SK-N-SH (cell line): Measurements from ENCODE around the gene MGME1. TPM values are rescaled to one million over a fixed set of nuclear protein-coding genes. Genes with fewer than 3 reads are reported as not detected.

Experiments
- CTCF ChIA-PET: fragments of 300-600, 350-600 bp; formaldehyde crosslinking; extraction: SDS; loops from one replicate; lab custom pipeline; 2021; lab: Yijun Ruan, JAX
- POLR2A ChIA-PET: fragments of 350-600 bp; sonication (Branson Sonifier 250); formaldehyde crosslinking; extraction: SDS; loops from one replicate; lab custom pipeline; 2020; ENCODE audit warnings: antibody characterized with exemption, inconsistent platforms; lab: Yijun Ruan, JAX
- DNase-seq: peaks from one replicate; pipeline ENCODE4 v3.0.0; 2012
- H2AFZ ChIP-seq: fragments of 200-600 bp; sonication (generic); 2 replicates; pipeline ENCODE4 v1.8.1; 2016; ENCODE audit warnings: antibody characterized with exemption, mild to moderate bottlenecking, low read depth
- H3F3A ChIP-seq: fragments of 200-600 bp; sonication (generic); replicated peaks from 2 replicates; pipeline ENCODE3; 2016; ENCODE audit warnings: antibody characterized with exemption, mild to moderate bottlenecking; ENCODE audit not compliant: insufficient read depth
- H3K27ac ChIP-seq, 2 experiments: fragments of 200-500 bp in 1 of 2; fragments of 200-600 bp in 1 of 2; sonication (Bioruptor generic) in 1 of 2; sonication (generic), shearing (Covaris generic) in 1 of 2; 2 replicates each; pipeline versions ENCODE4 v1.5.1 to v1.6.1; 2014 to 2016; ENCODE audit warnings: low read depth in 2 of 2, inconsistent platforms in 1 of 2, low read length in 1 of 2, mild to moderate bottlenecking in 1 of 2, mixed read lengths in 1 of 2
- H3K27me3 ChIP-seq: fragments of 200-600 bp; sonication (generic), shearing (Covaris generic); 2 replicates; pipeline ENCODE4 v1.6.1; 2016; ENCODE audit warnings: mixed run types; ENCODE audit not compliant: insufficient read depth
- H3K36me3 ChIP-seq, 2 experiments: fragments of 200-500 bp in 1 of 2; fragments of 200-600 bp in 1 of 2; sonication (Bioruptor generic) in 1 of 2; sonication (generic) in 1 of 2; replicated peaks in 1 of 2; 2 replicates each; pipeline versions ENCODE3 to v1.5.1; 2014 to 2016; ENCODE audit warnings: low read length in 1 of 2, mild to moderate bottlenecking in 1 of 2; ENCODE audit not compliant: insufficient read depth in 2 of 2, control insufficient read depth in 1 of 2
- H3K4me1 ChIP-seq, 2 experiments: fragments of 200-500 bp in 1 of 2; fragments of 200-600 bp in 1 of 2; sonication (Bioruptor generic) in 1 of 2; sonication (generic), shearing (Covaris generic) in 1 of 2; 2 replicates each; pipeline versions ENCODE4 v1.5.1 to v1.6.1; 2014 to 2016; ENCODE audit warnings: low read depth in 1 of 2, low read length in 1 of 2, mixed run types in 1 of 2; ENCODE audit not compliant: insufficient read depth in 2 of 2, control insufficient read depth in 1 of 2
- H3K4me2 ChIP-seq: fragments of 200-600 bp; sonication (generic), shearing (Covaris generic); 2 replicates; pipeline ENCODE4 v1.6.1; 2017; ENCODE audit warnings: mixed run types
- H3K4me3 ChIP-seq, 2 experiments: fragments of 200-500 bp in 1 of 2; fragments of 200-600 bp in 1 of 2; sonication (Bioruptor generic) in 1 of 2; sonication (generic), shearing (Covaris generic) in 1 of 2; 2 replicates each; pipeline versions ENCODE4 v1.5.1 to v1.8.1; 2014 to 2016; ENCODE audit warnings: low read depth in 2 of 2, inconsistent platforms in 1 of 2, low read length in 1 of 2, mild to moderate bottlenecking in 1 of 2, mixed read lengths in 1 of 2, moderate library complexity in 1 of 2
- H3K79me2 ChIP-seq: fragments of 200-600 bp; sonication (generic); 2 replicates; pipeline ENCODE4 v1.8.1; 2017; ENCODE audit warnings: mild to moderate bottlenecking; ENCODE audit not compliant: insufficient read depth
- H3K9ac ChIP-seq: fragments of 200-600 bp; sonication (generic); 2 replicates; pipeline ENCODE4 v1.6.1; 2017; ENCODE audit warnings: mixed run types
- H3K9me2 ChIP-seq: fragments of 200-600 bp; sonication (generic); 2 replicates; pipeline ENCODE4 v1.6.1; 2017; ENCODE audit warnings: mixed run types
- H3K9me3 ChIP-seq: fragments of 200-600 bp; sonication (generic); 2 replicates; pipeline ENCODE4 v1.6.1; 2017; ENCODE audit warnings: mixed run types, mild to moderate bottlenecking, moderate library complexity
- H4K20me1 ChIP-seq: fragments of 200-600 bp; sonication (generic); 2 replicates; pipeline ENCODE4 v1.6.1; 2017; ENCODE audit warnings: mild to moderate bottlenecking, mixed run types; ENCODE audit not compliant: insufficient read depth
- CHD2 ChIP-seq: fragments of 150-350 bp; IDR thresholded peaks from 2 replicates; pipeline ENCODE4 v1.6.1; 2018; ENCODE audit warnings: low read length; ENCODE audit not compliant: partially characterized antibody
- EP300 ChIP-seq, 2 experiments: IDR thresholded peaks; 2 replicates each; pipeline versions ENCODE4 v1.4.0 to v1.6.1; 2012; ENCODE audit warnings: borderline replicate concordance in 1 of 2, low read depth in 1 of 2, low read length in 1 of 2
- EZH2phosphoT487 ChIP-seq: fragments of 200-600 bp; sonication (generic); IDR thresholded peaks from 2 replicates; pipeline ENCODE4 v1.6.1; 2017; ENCODE audit warnings: low read depth, mixed run types, mild to moderate bottlenecking, antibody characterized with exemption, moderate library complexity, borderline replicate concordance
- FOXM1 ChIP-seq: IDR thresholded peaks from 2 replicates; pipeline ENCODE4 v1.4.0; 2012; ENCODE audit warnings: low read depth, mild to moderate bottlenecking
- GABPA ChIP-seq: IDR thresholded peaks from 2 replicates; pipeline ENCODE4 v1.4.0; 2012; ENCODE audit warnings: low read depth, mild to moderate bottlenecking
- GATA2 ChIP-seq: sonication (generic); formaldehyde crosslinking; IDR thresholded peaks from 2 replicates; pipeline ENCODE4 v1.5.0; 2020; ENCODE audit warnings: mild to moderate bottlenecking, missing genetic modification reagents
- MEF2A ChIP-seq: IDR thresholded peaks from 2 replicates; pipeline ENCODE4 v1.4.0; 2012; ENCODE audit warnings: low read depth, borderline replicate concordance
- NFIC ChIP-seq: IDR thresholded peaks from 2 replicates; pipeline ENCODE4 v1.4.0; 2012; ENCODE audit warnings: borderline replicate concordance
- NRF1 ChIP-seq: IDR thresholded peaks from 2 replicates; pipeline ENCODE4 v1.6.1; 2012; ENCODE audit warnings: low read depth, mild to moderate bottlenecking, low read length
- POLR2AphosphoS5 ChIP-seq: IDR thresholded peaks from 2 replicates; pipeline ENCODE4 v1.6.1; 2012; ENCODE audit warnings: low read depth, low read length
- RAD21 ChIP-seq: IDR thresholded peaks from 2 replicates; pipeline ENCODE4 v1.6.1; 2012; ENCODE audit warnings: mild to moderate bottlenecking, low read length
- RCOR1 ChIP-seq: fragments of 150-350 bp; IDR thresholded peaks from 2 replicates; pipeline ENCODE4 v1.6.1; 2017; ENCODE audit warnings: antibody characterized with exemption, low read length
- RXRA ChIP-seq: IDR thresholded peaks from 2 replicates; pipeline ENCODE4 v1.4.0; 2012; ENCODE audit warnings: low read depth, mild to moderate bottlenecking, borderline replicate concordance
- SIN3A ChIP-seq: IDR thresholded peaks from 2 replicates; pipeline ENCODE4 v1.6.1; 2012; ENCODE audit warnings: low read depth, mild to moderate bottlenecking, low read length, moderate library complexity, borderline replicate concordance
- SMC3 ChIP-seq: IDR thresholded peaks from 2 replicates; pipeline ENCODE4 v1.6.1; 2012; ENCODE audit warnings: low read depth, low read length, improper control_type of control experiment
- TAF1 ChIP-seq: IDR thresholded peaks from 2 replicates; pipeline ENCODE4 v1.6.1; 2012; ENCODE audit warnings: low read depth, mild to moderate bottlenecking, low read length, moderate library complexity, borderline replicate concordance
- WGBS: methylation state at CpG from one replicate; pipeline ENCODE4 v1.1.6; 2017; ENCODE audit warnings: low lambda C conversion rate; 5-methylcytosine and 5-hydroxymethylcytosine counted together
- polyA plus RNA-seq, 3 experiments: library from polyadenylated mRNA; depleted of rRNA; stranded (reverse); fragments of >200 nt; gene quantifications; 2 replicates each; pipeline ENCODE4 v1.2.3, GENCODE V29; 2012
- TF ChIP-seq, protein P1 (sequence below): IDR thresholded peaks from 2 replicates; pipeline ENCODE4 v1.4.0; 2012; ENCODE audit warnings: low read depth
- TF ChIP-seq, protein P2 (sequence below): fragments of 200-600 bp; sonication (generic); IDR thresholded peaks from 2 replicates; pipeline ENCODE4 v1.6.1; 2017; ENCODE audit warnings: antibody characterized with exemption, mild to moderate bottlenecking, moderate library complexity
- TF ChIP-seq, protein P3 (sequence below): fragments of 150-350 bp; IDR thresholded peaks from 2 replicates; pipeline ENCODE4 v1.6.1; 2016; ENCODE audit warnings: mild to moderate bottlenecking, low read depth, low read length
- TF ChIP-seq, protein P4 (sequence below): fragments of 150-350 bp; IDR thresholded peaks from 2 replicates; pipeline ENCODE4 v1.6.1; 2017; ENCODE audit warnings: antibody characterized with exemption, low read length, low read depth, borderline replicate concordance

Gene MGME1
- polyA plus RNA-seq, 1 of the 3 experiments (the other 2 are of a cell fraction) = 7.9 TPM

DNA sequence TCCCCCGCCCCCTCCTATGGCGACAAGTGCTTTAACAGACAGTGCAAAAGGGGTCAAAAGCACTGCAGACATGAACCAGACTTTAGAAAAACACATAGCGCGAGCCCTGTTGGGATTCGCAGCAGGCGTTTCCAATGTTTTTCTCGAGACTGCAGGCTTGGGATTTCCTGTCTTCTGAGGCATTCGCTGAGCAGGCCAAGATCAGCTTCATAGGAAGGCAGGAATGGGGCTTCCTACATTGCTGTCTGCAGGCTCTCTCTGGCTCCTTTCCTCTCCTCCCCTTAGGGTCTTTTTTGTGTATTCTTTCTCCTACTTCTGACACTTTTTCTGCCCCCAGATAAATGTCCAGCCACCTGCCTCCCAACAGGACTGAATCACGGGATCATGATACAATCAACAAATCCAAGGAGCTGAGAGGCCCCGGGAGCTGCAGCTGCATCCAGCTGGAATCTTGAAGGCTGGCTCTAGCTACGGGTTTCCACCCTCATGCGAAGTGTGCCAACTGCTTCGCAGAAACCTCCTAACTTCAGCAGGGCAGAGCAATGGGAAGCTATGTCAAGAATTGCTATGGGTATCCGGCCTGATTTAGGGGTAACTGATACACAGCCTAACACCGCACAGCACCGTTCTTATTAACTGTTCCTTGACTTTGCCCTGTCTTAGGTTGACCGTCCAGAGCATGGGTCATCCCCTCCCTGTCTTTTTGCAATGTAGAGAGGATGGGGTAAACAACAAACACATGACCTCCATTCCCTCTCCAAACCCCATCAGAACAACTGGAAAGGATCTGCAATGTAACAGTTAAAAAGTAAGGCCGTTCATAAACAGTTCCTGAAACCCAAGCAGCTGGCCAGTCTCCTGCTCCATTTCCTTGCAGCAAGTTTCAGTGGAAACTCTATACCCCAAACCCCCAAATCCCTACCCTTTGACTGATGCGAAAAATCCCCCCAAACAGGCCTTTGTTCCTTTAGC, 31.8 kb upstream of the MGME1 start:
- Histone ChIP-seq H3K36me3 (peaks cover 7 to 20% of the 10 kb centered on the region in 2 experiments), H3K9ac (no peak overlapping the region), H3K4me3 (no peak overlapping the region), H4K20me1 (0 out of 2 replicates have a peak, but pooled peaks cover 3% of the 10 kb centered on the region), H3K79me2 (no peaks in the 10 kb centered on the region), H3K4me1 (peaks cover 0 to 11% of the 10 kb centered on the region in 2 experiments; a peak in 1 of 4 replicates), H3K9me3 (no peaks in the 10 kb centered on the region), H2AFZ (no peak overlapping the region), H3F3A (peaks cover 8% of the 10 kb centered on the region), H3K9me2 (no peaks in the 10 kb centered on the region), H3K27ac (no peak overlapping the region), H3K27me3 (no peaks in the 10 kb centered on the region), H3K4me2 (no peak overlapping the region)
- 75% methylated on average over 16 of the region's 19 CpGs for WGBS
- DNase-seq = no peak
- ChIA-PET POLR2A (interaction anchor here (1.3 kb wide), 1 partner anchor 22 kb away, joined by 3 read pairs; no protein-coding TSS in a partner anchor), CTCF (interaction anchor here (1.0 to 7.0 kb wide), 6 partner anchors 10 to 432 kb away, joined by 3 to 75 read pairs (median 8); partner anchors contain the start of gene RRBP1)
- TF ChIP-seq MEF2A = no peak
- TF ChIP-seq, protein P1, sequence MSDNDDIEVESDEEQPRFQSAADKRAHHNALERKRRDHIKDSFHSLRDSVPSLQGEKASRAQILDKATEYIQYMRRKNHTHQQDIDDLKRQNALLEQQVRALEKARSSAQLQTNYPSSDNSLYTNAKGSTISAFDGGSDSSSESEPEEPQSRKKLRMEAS = no peak
- TF ChIP-seq TAF1 = no peak
- TF ChIP-seq NFIC = no peak
- TF ChIP-seq RXRA = no peak
- no peak for TF ChIP-seq NRF1
- no peak for TF ChIP-seq SMC3
- no peak for TF ChIP-seq GATA2 (CRISPR knock-in tag)

DNA sequence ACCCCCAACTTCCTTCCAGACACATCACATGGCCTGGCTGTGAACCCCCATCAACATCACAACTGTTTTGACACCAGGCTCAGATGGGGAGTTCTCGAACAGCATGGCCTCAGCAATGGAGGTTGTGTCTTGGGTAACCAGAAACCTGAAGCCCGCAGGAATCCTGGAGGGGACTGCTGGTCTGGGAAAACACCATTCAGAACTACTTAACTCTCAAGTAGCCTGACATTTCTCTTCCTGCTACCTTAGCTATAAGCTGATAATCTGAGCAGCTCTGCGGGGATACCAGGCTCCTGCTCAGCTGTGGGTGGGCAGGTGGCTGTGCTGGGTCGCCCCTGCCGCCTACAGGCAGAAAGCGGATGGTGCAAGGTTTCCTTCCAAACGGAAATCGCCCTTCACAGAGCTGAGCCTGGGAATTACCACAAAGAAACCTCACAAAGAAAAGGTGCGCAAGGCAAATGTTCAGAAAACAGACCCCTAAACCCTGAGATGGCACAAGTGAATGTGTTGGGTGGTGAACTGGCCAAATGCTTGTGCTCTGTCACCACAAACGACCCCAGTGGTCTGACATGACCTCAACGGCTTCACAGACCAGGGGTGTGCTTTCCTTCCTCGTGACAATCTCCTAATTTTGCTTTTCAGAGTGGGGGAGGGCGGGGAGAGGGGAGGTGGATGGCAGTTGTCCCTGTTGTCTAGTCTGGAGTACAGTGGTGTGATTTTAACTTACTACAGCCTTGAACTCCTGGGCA, 29.8 kb upstream of the MGME1 start:
- H3K27ac ChIP-seq = no peak overlapping the region
- H2AFZ ChIP-seq = no peak overlapping the region
- H3K9me2 ChIP-seq = no peaks in the 10 kb centered on the region
- H4K20me1 ChIP-seq = peaks cover 3% of the 10 kb centered on the region; the same call in 1 of the 2 replicates
- H3K79me2 ChIP-seq = no peaks in the 10 kb centered on the region
- CTCF ChIA-PET = interaction anchor here (0.6 to 7.0 kb wide), 39 partner anchors 9 to 472 kb away, joined by 3 to 75 read pairs (median 4); partner anchors contain the start of genes MGME1, RRBP1 and SNX5
- DNase-seq = peak; percentile 80
- H3K36me3 ChIP-seq = peaks cover 24 to 40% of the 10 kb centered on the region in 2 experiments
- H3K9ac ChIP-seq = no peak overlapping the region
- no peak overlapping the region; a peak in 1 of 4 replicates for H3K4me3 ChIP-seq
- H3K27me3 ChIP-seq = no peaks in the 10 kb centered on the region
- 44% methylated on average over 12 of the region's 13 CpGs for WGBS
- POLR2A ChIA-PET = no interaction called here
- peaks cover 14% of the 10 kb centered on the region for H3F3A ChIP-seq
- no peak overlapping the region for H3K4me2 ChIP-seq
- H3K9me3 ChIP-seq = no peaks in the 10 kb centered on the region
- H3K4me1 ChIP-seq = peaks cover 0 to 11% of the 10 kb centered on the region in 2 experiments; a peak in 1 of 4 replicates
- TF ChIP-seq CHD2 (peak; percentile 8), RXRA (no peak), EP300 (IDR thresholded peaks at IDR 0.05; ENCODE audit: borderline replicate concordance in 1 of 2, low read depth in 1 of 2, low read length in 1 of 2) (no peak), SMC3 (peak; percentile 67), SIN3A (0 out of 2 replicates have a peak, but pooled peaks have one; percentile 53), GABPA (no peak), RCOR1 (0 out of 2 replicates have a peak, but pooled peaks have one; percentile 24), POLR2AphosphoS5 (peak; percentile 10; the same call in 1 of the 2 replicates), EZH2phosphoT487 (no peak), RAD21 (peak; percentile 84), FOXM1 (no peak)
- TF ChIP-seq, protein P2, sequence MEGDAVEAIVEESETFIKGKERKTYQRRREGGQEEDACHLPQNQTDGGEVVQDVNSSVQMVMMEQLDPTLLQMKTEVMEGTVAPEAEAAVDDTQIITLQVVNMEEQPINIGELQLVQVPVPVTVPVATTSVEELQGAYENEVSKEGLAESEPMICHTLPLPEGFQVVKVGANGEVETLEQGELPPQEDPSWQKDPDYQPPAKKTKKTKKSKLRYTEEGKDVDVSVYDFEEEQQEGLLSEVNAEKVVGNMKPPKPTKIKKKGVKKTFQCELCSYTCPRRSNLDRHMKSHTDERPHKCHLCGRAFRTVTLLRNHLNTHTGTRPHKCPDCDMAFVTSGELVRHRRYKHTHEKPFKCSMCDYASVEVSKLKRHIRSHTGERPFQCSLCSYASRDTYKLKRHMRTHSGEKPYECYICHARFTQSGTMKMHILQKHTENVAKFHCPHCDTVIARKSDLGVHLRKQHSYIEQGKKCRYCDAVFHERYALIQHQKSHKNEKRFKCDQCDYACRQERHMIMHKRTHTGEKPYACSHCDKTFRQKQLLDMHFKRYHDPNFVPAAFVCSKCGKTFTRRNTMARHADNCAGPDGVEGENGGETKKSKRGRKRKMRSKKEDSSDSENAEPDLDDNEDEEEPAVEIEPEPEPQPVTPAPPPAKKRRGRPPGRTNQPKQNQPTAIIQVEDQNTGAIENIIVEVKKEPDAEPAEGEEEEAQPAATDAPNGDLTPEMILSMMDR = peak; percentile 77
- TF ChIP-seq, protein P3, sequence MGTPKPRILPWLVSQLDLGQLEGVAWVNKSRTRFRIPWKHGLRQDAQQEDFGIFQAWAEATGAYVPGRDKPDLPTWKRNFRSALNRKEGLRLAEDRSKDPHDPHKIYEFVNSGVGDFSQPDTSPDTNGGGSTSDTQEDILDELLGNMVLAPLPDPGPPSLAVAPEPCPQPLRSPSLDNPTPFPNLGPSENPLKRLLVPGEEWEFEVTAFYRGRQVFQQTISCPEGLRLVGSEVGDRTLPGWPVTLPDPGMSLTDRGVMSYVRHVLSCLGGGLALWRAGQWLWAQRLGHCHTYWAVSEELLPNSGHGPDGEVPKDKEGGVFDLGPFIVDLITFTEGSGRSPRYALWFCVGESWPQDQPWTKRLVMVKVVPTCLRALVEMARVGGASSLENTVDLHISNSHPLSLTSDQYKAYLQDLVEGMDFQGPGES = no peak
- TF ChIP-seq, protein P4, sequence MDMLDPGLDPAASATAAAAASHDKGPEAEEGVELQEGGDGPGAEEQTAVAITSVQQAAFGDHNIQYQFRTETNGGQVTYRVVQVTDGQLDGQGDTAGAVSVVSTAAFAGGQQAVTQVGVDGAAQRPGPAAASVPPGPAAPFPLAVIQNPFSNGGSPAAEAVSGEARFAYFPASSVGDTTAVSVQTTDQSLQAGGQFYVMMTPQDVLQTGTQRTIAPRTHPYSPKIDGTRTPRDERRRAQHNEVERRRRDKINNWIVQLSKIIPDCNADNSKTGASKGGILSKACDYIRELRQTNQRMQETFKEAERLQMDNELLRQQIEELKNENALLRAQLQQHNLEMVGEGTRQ = no peak
